GM23338 (cell line): ENCODE results near the gene NCS1.

Experiments
- EZH2 ChIP-seq: fragments of 200-600 bp; sonication (generic); IDR thresholded peaks from one replicate; pipeline ENCODE4 v1.8.0; 2017; ENCODE audit warnings: antibody characterized with exemption, mild to moderate bottlenecking, low read depth; ENCODE audit not compliant: unreplicated experiment
- EZH2phosphoT487 ChIP-seq: fragments of 200-600 bp; sonication (generic); IDR thresholded peaks from one replicate; pipeline ENCODE4 v1.8.1; 2018; ENCODE audit warnings: antibody characterized with exemption; ENCODE audit not compliant: unreplicated experiment
- JUNB ChIP-seq: IDR thresholded peaks from one replicate; pipeline ENCODE4 v1.6.1; 2016; ENCODE audit warnings: antibody characterized with exemption; ENCODE audit not compliant: unreplicated experiment
- NANOG ChIP-seq: IDR thresholded peaks from 2 replicates; pipeline ENCODE4 v1.6.1; 2016; ENCODE audit warnings: antibody characterized with exemption, borderline replicate concordance
- POLR2AphosphoS5 ChIP-seq: IDR thresholded peaks from 2 replicates; pipeline ENCODE4 v1.6.1; 2016; ENCODE audit warnings: antibody characterized with exemption, low read depth
- STAT1 ChIP-seq: IDR thresholded peaks from one replicate; pipeline ENCODE4 v1.6.1; 2016; ENCODE audit warnings: antibody characterized with exemption; ENCODE audit not compliant: unreplicated experiment
- ZNF331 ChIP-seq: fragments of 250-450 bp; sonication (Bioruptor Pico); IDR thresholded peaks from 2 replicates; pipeline ENCODE4 v1.5.0; 2020; ENCODE audit warnings: low read depth, mild to moderate bottlenecking, moderate library complexity
- TF ChIP-seq, protein P1 (sequence below), 2 experiments: fragments of 200-600 bp in 1 of 2; sonication (generic) in 1 of 2; conservative IDR thresholded peaks; 2 replicates each; pipeline versions ENCODE4 v1.5.1 to v1.6.1; 2016 to 2017; ENCODE audit warnings: antibody characterized with exemption in 2 of 2, low read depth in 2 of 2, mild to moderate bottlenecking in 2 of 2, moderate library complexity in 1 of 2
- TF ChIP-seq, protein P2 (sequence below): IDR thresholded peaks from 2 replicates; pipeline ENCODE4 v1.6.1; 2016; ENCODE audit warnings: antibody characterized with exemption
- TF ChIP-seq, protein P3 (sequence below): IDR thresholded peaks from one replicate; pipeline ENCODE4 v1.6.1; 2018; ENCODE audit warnings: antibody characterized with exemption; ENCODE audit not compliant: unreplicated experiment

DNA sequence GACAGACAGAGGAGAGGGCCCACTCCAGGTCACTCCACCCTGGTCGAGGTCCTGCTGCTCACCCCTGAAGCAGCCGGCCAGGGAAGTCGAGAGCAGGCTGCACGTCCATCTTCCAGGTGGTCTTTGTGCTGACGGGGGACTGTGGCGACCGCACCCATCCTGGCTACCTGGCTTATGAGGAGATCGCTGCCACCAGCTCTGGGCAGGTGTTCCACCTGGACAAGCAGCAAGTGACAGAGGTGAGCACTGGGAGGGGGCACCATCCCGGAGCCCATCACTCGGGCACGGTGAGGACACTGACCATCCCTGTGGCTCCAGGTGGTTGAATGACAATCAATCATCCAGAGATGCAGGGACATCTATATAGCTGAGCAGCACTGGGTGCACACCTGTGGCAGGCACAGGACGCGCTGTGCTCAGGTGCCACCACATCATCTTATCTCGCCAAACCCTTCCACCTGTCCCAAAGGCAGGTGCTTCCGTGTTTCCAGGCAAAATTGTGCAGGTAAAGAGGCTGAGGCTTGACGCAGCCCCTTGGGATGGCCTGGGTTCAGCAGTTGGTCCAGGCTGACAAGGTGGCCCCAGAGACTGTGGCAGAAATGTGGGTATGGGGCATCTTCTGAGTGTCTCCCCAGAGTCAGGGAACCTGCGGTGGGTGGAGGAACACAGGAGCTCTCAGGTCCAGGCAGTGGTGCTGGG, 114.0 kb downstream of the NCS1 start:
- TF ChIP-seq, protein P1, sequence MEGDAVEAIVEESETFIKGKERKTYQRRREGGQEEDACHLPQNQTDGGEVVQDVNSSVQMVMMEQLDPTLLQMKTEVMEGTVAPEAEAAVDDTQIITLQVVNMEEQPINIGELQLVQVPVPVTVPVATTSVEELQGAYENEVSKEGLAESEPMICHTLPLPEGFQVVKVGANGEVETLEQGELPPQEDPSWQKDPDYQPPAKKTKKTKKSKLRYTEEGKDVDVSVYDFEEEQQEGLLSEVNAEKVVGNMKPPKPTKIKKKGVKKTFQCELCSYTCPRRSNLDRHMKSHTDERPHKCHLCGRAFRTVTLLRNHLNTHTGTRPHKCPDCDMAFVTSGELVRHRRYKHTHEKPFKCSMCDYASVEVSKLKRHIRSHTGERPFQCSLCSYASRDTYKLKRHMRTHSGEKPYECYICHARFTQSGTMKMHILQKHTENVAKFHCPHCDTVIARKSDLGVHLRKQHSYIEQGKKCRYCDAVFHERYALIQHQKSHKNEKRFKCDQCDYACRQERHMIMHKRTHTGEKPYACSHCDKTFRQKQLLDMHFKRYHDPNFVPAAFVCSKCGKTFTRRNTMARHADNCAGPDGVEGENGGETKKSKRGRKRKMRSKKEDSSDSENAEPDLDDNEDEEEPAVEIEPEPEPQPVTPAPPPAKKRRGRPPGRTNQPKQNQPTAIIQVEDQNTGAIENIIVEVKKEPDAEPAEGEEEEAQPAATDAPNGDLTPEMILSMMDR (conservative IDR thresholded peaks at IDR 0.05; ENCODE audit: low read depth in 2 of 2) = no peak
- TF ChIP-seq, protein P2, sequence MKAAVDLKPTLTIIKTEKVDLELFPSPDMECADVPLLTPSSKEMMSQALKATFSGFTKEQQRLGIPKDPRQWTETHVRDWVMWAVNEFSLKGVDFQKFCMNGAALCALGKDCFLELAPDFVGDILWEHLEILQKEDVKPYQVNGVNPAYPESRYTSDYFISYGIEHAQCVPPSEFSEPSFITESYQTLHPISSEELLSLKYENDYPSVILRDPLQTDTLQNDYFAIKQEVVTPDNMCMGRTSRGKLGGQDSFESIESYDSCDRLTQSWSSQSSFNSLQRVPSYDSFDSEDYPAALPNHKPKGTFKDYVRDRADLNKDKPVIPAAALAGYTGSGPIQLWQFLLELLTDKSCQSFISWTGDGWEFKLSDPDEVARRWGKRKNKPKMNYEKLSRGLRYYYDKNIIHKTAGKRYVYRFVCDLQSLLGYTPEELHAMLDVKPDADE = no peak
- TF ChIP-seq, protein P3, sequence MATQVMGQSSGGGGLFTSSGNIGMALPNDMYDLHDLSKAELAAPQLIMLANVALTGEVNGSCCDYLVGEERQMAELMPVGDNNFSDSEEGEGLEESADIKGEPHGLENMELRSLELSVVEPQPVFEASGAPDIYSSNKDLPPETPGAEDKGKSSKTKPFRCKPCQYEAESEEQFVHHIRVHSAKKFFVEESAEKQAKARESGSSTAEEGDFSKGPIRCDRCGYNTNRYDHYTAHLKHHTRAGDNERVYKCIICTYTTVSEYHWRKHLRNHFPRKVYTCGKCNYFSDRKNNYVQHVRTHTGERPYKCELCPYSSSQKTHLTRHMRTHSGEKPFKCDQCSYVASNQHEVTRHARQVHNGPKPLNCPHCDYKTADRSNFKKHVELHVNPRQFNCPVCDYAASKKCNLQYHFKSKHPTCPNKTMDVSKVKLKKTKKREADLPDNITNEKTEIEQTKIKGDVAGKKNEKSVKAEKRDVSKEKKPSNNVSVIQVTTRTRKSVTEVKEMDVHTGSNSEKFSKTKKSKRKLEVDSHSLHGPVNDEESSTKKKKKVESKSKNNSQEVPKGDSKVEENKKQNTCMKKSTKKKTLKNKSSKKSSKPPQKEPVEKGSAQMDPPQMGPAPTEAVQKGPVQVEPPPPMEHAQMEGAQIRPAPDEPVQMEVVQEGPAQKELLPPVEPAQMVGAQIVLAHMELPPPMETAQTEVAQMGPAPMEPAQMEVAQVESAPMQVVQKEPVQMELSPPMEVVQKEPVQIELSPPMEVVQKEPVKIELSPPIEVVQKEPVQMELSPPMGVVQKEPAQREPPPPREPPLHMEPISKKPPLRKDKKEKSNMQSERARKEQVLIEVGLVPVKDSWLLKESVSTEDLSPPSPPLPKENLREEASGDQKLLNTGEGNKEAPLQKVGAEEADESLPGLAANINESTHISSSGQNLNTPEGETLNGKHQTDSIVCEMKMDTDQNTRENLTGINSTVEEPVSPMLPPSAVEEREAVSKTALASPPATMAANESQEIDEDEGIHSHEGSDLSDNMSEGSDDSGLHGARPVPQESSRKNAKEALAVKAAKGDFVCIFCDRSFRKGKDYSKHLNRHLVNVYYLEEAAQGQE = no peak
- no peak for TF ChIP-seq EZH2
- TF ChIP-seq STAT1 = no peak
- no peak for TF ChIP-seq POLR2AphosphoS5
- TF ChIP-seq ZNF331 = no peak
- TF ChIP-seq JUNB = no peak
- no peak for TF ChIP-seq NANOG
- TF ChIP-seq EZH2phosphoT487 = no peak
